ENCODE measurements around the gene MRPL17.

MRPL17 gene

GRCh38 chr11:6652182-6652581 lies 31.0 kb downstream of the MRPL17 start:
- Histone ChIP-seq H3K27me3 (replicated peaks; ENCODE audit: control insufficient read depth, insufficient read depth, low read length) (peaks cover 5% of the 10 kb centered on the region), H3K4me3 (replicated peaks; ENCODE audit: low read depth, low read length) (no peak overlapping the region), H3K36me3 (ENCODE audit: control insufficient read depth, insufficient read depth, low read length) (no peaks in the 10 kb centered on the region)
- no peak for TF ChIP-seq CTCF (IDR thresholded peaks at IDR 0.05; ENCODE audit: insufficient read depth, low read length, poor library complexity, severe bottlenecking)
- no peak for DNase-seq (ENCODE audit: extremely low read depth, insufficient read length)

GRCh38 chr11:6650980-6651379 lies 32.2 kb downstream of the MRPL17 start:
- no peak for TF ChIP-seq CTCF (IDR thresholded peaks at IDR 0.05; ENCODE audit: insufficient read depth, low read length, poor library complexity, severe bottlenecking)
- no peak for DNase-seq (ENCODE audit: extremely low read depth, insufficient read length)
- no peaks in the 10 kb centered on the region for H3K36me3 ChIP-seq (ENCODE audit: control insufficient read depth, insufficient read depth, low read length)
- H3K27me3 ChIP-seq (replicated peaks; ENCODE audit: control insufficient read depth, insufficient read depth, low read length) = peaks cover 5% of the 10 kb centered on the region
- H3K4me3 ChIP-seq (replicated peaks; ENCODE audit: low read depth, low read length) = no peak overlapping the region

GRCh38 chr11:6650104-6650503 lies 33.0 kb downstream of the MRPL17 start:
- Histone ChIP-seq H3K27me3 (replicated peaks; ENCODE audit: control insufficient read depth, insufficient read depth, low read length) (peaks cover 4% of the 10 kb centered on the region), H3K36me3 (ENCODE audit: control insufficient read depth, insufficient read depth, low read length) (no peaks in the 10 kb centered on the region), H3K4me3 (replicated peaks; ENCODE audit: low read depth, low read length) (no peak overlapping the region)
- no peak for TF ChIP-seq CTCF (IDR thresholded peaks at IDR 0.05; ENCODE audit: insufficient read depth, low read length, poor library complexity, severe bottlenecking)
- no peak for DNase-seq (ENCODE audit: extremely low read depth, insufficient read length)

- H3K36me3 ChIP-seq (ENCODE audit: control insufficient read depth, insufficient read depth, low read length) = no peaks in the 10 kb centered on the region
- no peak for DNase-seq (ENCODE audit: extremely low read depth, insufficient read length)
- TF ChIP-seq CTCF (IDR thresholded peaks at IDR 0.05; ENCODE audit: insufficient read depth, low read length, poor library complexity, severe bottlenecking) = no peak
- no peak overlapping the region for H3K4me3 ChIP-seq (replicated peaks; ENCODE audit: low read depth, low read length)
- no peaks in the 10 kb centered on the region; the same call in 1 of the 2 replicates for H3K27me3 ChIP-seq (replicated peaks; ENCODE audit: control insufficient read depth, insufficient read depth, low read length)
These were observed 34.6 kb downstream of the MRPL17 start for GRCh38 chr11:6648501-6648900.

- H3K27me3 ChIP-seq (replicated peaks; ENCODE audit: control insufficient read depth, insufficient read depth, low read length) = no peaks in the 10 kb centered on the region
- DNase-seq (ENCODE audit: extremely low read depth, insufficient read length) = no peak
- TF ChIP-seq CTCF (IDR thresholded peaks at IDR 0.05; ENCODE audit: insufficient read depth, low read length, poor library complexity, severe bottlenecking) = no peak
- H3K36me3 ChIP-seq (ENCODE audit: control insufficient read depth, insufficient read depth, low read length) = no peaks in the 10 kb centered on the region
- H3K4me3 ChIP-seq (replicated peaks; ENCODE audit: low read depth, low read length) = no peak overlapping the region
These were observed 35.3 kb downstream of the MRPL17 start for GRCh38 chr11:6647836-6648235.
